MV-4-11 (cell line): ENCODE results near the gene CFAP61.
A peak's percentile ranks its signal among the peaks of the same experiment; 100 is the strongest.

ENCODE experiments used
- DNase-seq: peaks from one replicate; lab custom pipeline; 2025; lab: John Stamatoyannopoulos, UW

CFAP61 gene

GRCh38 chr20:20276811-20277530 lies 224.6 kb downstream of the CFAP61 start:
- DNase-seq = peak; percentile 54

GRCh38 chr20:20277894-20278335 lies 225.6 kb downstream of the CFAP61 start:
- peak; percentile 1 for DNase-seq

- no peak for DNase-seq
Measured at GRCh38 chr20:20286061-20286460, 233.7 kb downstream of the CFAP61 start.

GRCh38 chr20:20289331-20289730 lies 237.0 kb downstream of the CFAP61 start:
- DNase-seq = no peak

GRCh38 chr20:20292472-20292871 lies 240.1 kb downstream of the CFAP61 start:
- DNase-seq = no peak

- no peak for DNase-seq
Measured at GRCh38 chr20:20293141-20293540, 240.8 kb downstream of the CFAP61 start.

- peak; percentile 81 for DNase-seq
Measured at GRCh38 chr20:20293691-20294385, 241.5 kb downstream of the CFAP61 start.

- DNase-seq = peak; percentile 7
Measured at GRCh38 chr20:20295621-20296498, 243.5 kb downstream of the CFAP61 start.

- DNase-seq = no peak
Measured at GRCh38 chr20:20297181-20297580, 244.8 kb downstream of the CFAP61 start.

- DNase-seq = no peak
Measured at GRCh38 chr20:20297752-20298151, 245.4 kb downstream of the CFAP61 start.

GRCh38 chr20:20299904-20300303 lies 247.6 kb downstream of the CFAP61 start:
- no peak for DNase-seq

GRCh38 chr20:20303320-20303719 lies 251.0 kb downstream of the CFAP61 start:
- DNase-seq = peak; percentile 74

- peak; percentile 99 for DNase-seq
Measured at GRCh38 chr20:20303742-20304141, 251.4 kb downstream of the CFAP61 start.

- no peak for DNase-seq
Measured at GRCh38 chr20:20304942-20305341, 252.6 kb downstream of the CFAP61 start.

- DNase-seq = no peak
Measured at GRCh38 chr20:20312562-20312961, 260.2 kb downstream of the CFAP61 start.

GRCh38 chr20:20317195-20317594 lies 264.9 kb downstream of the CFAP61 start:
- peak; percentile 99 for DNase-seq

GRCh38 chr20:20317621-20318364 lies 265.5 kb downstream of the CFAP61 start:
- peak; percentile 57 for DNase-seq

- peak; percentile 98 for DNase-seq
Measured at GRCh38 chr20:20318365-20319161, 266.2 kb downstream of the CFAP61 start.

GRCh38 chr20:20321134-20321533 lies 268.8 kb downstream of the CFAP61 start:
- peak; percentile 36 for DNase-seq

- DNase-seq = no peak
Measured at GRCh38 chr20:20321917-20322316, 269.6 kb downstream of the CFAP61 start.

GRCh38 chr20:20322912-20323311 lies 270.6 kb downstream of the CFAP61 start:
- DNase-seq = no peak
